ENCODE data around the gene KCNK4. TPM values are rescaled to one million over a fixed set of nuclear protein-coding genes. Genes with fewer than 3 reads are reported as not detected.

The KCNK4 gene
- total RNA-seq, 1 donor from 2014 or later, result not detected

- TF ChIP-seq, protein P1, sequence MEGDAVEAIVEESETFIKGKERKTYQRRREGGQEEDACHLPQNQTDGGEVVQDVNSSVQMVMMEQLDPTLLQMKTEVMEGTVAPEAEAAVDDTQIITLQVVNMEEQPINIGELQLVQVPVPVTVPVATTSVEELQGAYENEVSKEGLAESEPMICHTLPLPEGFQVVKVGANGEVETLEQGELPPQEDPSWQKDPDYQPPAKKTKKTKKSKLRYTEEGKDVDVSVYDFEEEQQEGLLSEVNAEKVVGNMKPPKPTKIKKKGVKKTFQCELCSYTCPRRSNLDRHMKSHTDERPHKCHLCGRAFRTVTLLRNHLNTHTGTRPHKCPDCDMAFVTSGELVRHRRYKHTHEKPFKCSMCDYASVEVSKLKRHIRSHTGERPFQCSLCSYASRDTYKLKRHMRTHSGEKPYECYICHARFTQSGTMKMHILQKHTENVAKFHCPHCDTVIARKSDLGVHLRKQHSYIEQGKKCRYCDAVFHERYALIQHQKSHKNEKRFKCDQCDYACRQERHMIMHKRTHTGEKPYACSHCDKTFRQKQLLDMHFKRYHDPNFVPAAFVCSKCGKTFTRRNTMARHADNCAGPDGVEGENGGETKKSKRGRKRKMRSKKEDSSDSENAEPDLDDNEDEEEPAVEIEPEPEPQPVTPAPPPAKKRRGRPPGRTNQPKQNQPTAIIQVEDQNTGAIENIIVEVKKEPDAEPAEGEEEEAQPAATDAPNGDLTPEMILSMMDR (IDR thresholded peaks at IDR 0.05), result peak; percentile 35
- no peak for TF ChIP-seq EZH2 (IDR thresholded peaks at IDR 0.05)
- no peak for TF ChIP-seq EZH2phosphoT487 (IDR thresholded peaks at IDR 0.05)
- H3K4me3 Mint-ChIP-seq, result no peak overlapping the region
- Histone ChIP-seq H3K79me2 (ENCODE audit: low read depth) (no peaks in the 10 kb centered on the region), H3K27ac (no peak overlapping the region), H4K20me1 (ENCODE audit: low read depth) (no peaks in the 10 kb centered on the region), H3K9ac (no peak overlapping the region), H3K4me2 (no peak overlapping the region), H3K27me3 (peaks cover 29% of the 10 kb centered on the region), H3K36me3 (no peaks in the 10 kb centered on the region), H3K4me1 (peaks cover 24% of the 10 kb centered on the region), H3K9me3 (ENCODE audit: low read depth) (no peaks in the 10 kb centered on the region), H3F3A (ENCODE audit: low read depth) (peaks cover 17% of the 10 kb centered on the region), H3K4me3 (no peak overlapping the region), H2AFZ (replicated peaks) (no peak overlapping the region)
- peak overlapping the region; percentile 29 for H3K27ac Mint-ChIP-seq
- H3K36me3 Mint-ChIP-seq, result no peaks in the 10 kb centered on the region
- no peaks in the 10 kb centered on the region for H3K9me3 Mint-ChIP-seq
- H3K27me3 Mint-ChIP-seq (ENCODE audit: insufficient read depth, low read depth), result peaks cover 16% of the 10 kb centered on the region
- peaks cover 27% of the 10 kb centered on the region for H3K4me1 Mint-ChIP-seq
- peak; percentile 37 for DNase-seq (ENCODE audit: low spot score)
Measured at GRCh38 chr11:64343767-64344559, 52.9 kb downstream of the KCNK4 start.

DNA sequence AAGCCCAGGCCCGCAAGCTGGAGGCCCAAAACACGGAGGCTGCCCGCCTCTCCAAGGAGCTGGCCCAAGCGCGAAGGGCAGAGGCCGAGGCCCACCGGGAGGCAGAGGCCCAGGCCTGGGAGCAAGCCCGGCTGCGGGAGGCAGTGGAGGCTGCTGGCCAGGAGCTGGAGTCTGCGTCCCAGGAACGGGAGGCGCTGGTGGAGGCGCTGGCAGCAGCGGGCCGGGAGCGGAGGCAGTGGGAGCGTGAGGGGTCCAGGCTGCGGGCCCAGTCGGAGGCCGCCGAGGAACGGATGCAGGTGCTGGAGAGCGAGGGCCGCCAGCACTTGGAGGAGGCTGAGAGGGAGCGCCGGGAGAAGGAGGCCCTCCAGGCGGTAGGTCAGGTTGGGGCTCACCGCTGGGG is 53.7 kb downstream of the KCNK4 start:
- no peak overlapping the region for H3K4me3 Mint-ChIP-seq
- Histone ChIP-seq H3K4me3 (no peak overlapping the region), H3F3A (ENCODE audit: low read depth) (peaks cover 17% of the 10 kb centered on the region), H4K20me1 (ENCODE audit: low read depth) (no peaks in the 10 kb centered on the region), H3K27me3 (peaks cover 22% of the 10 kb centered on the region), H3K4me2 (no peak overlapping the region), H3K27ac (no peak overlapping the region), H3K9ac (no peak overlapping the region), H3K36me3 (no peaks in the 10 kb centered on the region), H3K79me2 (ENCODE audit: low read depth) (no peaks in the 10 kb centered on the region), H3K4me1 (peaks cover 24% of the 10 kb centered on the region), H2AFZ (replicated peaks) (no peak overlapping the region), H3K9me3 (ENCODE audit: low read depth) (no peaks in the 10 kb centered on the region)
- H3K27ac Mint-ChIP-seq, result no peak overlapping the region
- no peaks in the 10 kb centered on the region for H3K36me3 Mint-ChIP-seq
- TF ChIP-seq EZH2 (IDR thresholded peaks at IDR 0.05), result no peak
- TF ChIP-seq EZH2phosphoT487 (IDR thresholded peaks at IDR 0.05), result no peak
- TF ChIP-seq, protein P1 (IDR thresholded peaks at IDR 0.05), result no peak
- no peak for DNase-seq (ENCODE audit: low spot score)
- no peaks in the 10 kb centered on the region for H3K9me3 Mint-ChIP-seq
- peaks cover 10% of the 10 kb centered on the region for H3K27me3 Mint-ChIP-seq (ENCODE audit: insufficient read depth, low read depth)
- peaks cover 24% of the 10 kb centered on the region for H3K4me1 Mint-ChIP-seq

- Histone ChIP-seq H3F3A (ENCODE audit: low read depth) (peaks cover 6% of the 10 kb centered on the region), H4K20me1 (ENCODE audit: low read depth) (no peaks in the 10 kb centered on the region), H3K79me2 (ENCODE audit: low read depth) (no peaks in the 10 kb centered on the region), H3K9me3 (ENCODE audit: low read depth) (no peaks in the 10 kb centered on the region), H3K36me3 (no peaks in the 10 kb centered on the region), H3K9ac (no peak overlapping the region), H3K4me1 (peaks cover 12% of the 10 kb centered on the region), H3K27me3 (no peaks in the 10 kb centered on the region), H2AFZ (replicated peaks) (no peak overlapping the region), H3K27ac (no peak overlapping the region), H3K4me3 (no peak overlapping the region), H3K4me2 (no peak overlapping the region)
- Mint-ChIP-seq H3K9me3 (no peaks in the 10 kb centered on the region), H3K36me3 (no peaks in the 10 kb centered on the region), H3K4me3 (peak overlapping the region; percentile 22), H3K27ac (peak overlapping the region; percentile 8), H3K4me1 (peaks cover 25% of the 10 kb centered on the region), H3K27me3 (ENCODE audit: insufficient read depth, low read depth) (peaks cover 4% of the 10 kb centered on the region)
- no peak for DNase-seq (ENCODE audit: low spot score)
- no peak for TF ChIP-seq EZH2phosphoT487 (IDR thresholded peaks at IDR 0.05)
Measured at GRCh38 chr11:64347193-64347867, 56.2 kb downstream of the KCNK4 start.

Measured in neural progenitor cell (in vitro differentiated cells).